GM18511 (cell line): Measurements from ENCODE around the gene IQCC.
A peak's percentile ranks its signal among the peaks of the same experiment; 100 is the strongest.
"Not testable (repeated sequence)": the region's sequence is repeated elsewhere in the genome, so short reads cannot be mapped to it uniquely, and the experiment has no call there.

ENCODE experiments used
- ATAC-seq: cut with Tn5 transposase; IDR thresholded peaks from one replicate; pipeline ENCODE4 v1.9.1; 2021; ENCODE audit warnings: mild to moderate bottlenecking, moderate library complexity; ENCODE audit not compliant: unreplicated experiment

IQCC gene

GRCh38 chr1:32205401-32206370, at the start of gene IQCC:
IQCC (plus strand) TSS chr1:32205671; CDS start chr1:32205682, 11 bp downstream.
- ATAC-seq = no peak

- no peak for ATAC-seq
Measured at GRCh38 chr1:32159189-32159588, 46.3 kb upstream of the IQCC start.

- no peak for ATAC-seq
Measured at GRCh38 chr1:32163405-32163804, 42.1 kb upstream of the IQCC start.

GRCh38 chr1:32165633-32166032, 39.8 kb upstream of the IQCC start:
- not testable (repeated sequence) for ATAC-seq

- ATAC-seq = no peak
Measured at GRCh38 chr1:32170991-32171390, 34.5 kb upstream of the IQCC start.

GRCh38 chr1:32172621-32173245, 32.7 kb upstream of the IQCC start:
- ATAC-seq = no peak

- no peak for ATAC-seq
Measured at GRCh38 chr1:32178380-32179192, 26.9 kb upstream of the IQCC start.

GRCh38 chr1:32179193-32179442, 26.4 kb upstream of the IQCC start:
- ATAC-seq = peak; percentile 2

- ATAC-seq = peak; percentile 88
Measured at GRCh38 chr1:32179443-32180185, 25.9 kb upstream of the IQCC start, which contains the start of gene TXLNA. TXLNA (plus strand) TSS chr1:32179675; CDS start chr1:32180346, 671 bp downstream.

- no peak for ATAC-seq
Measured at GRCh38 chr1:32180186-32181060, 25.0 kb upstream of the IQCC start.

GRCh38 chr1:32181065-32181464, 24.4 kb upstream of the IQCC start:
- ATAC-seq = no peak

- no peak for ATAC-seq
Measured at GRCh38 chr1:32181563-32181962, 23.9 kb upstream of the IQCC start.

GRCh38 chr1:32182060-32182459, 23.4 kb upstream of the IQCC start:
- ATAC-seq = no peak

GRCh38 chr1:32184650-32185049, 20.8 kb upstream of the IQCC start:
- no peak for ATAC-seq

GRCh38 chr1:32186077-32186476, 19.4 kb upstream of the IQCC start:
- ATAC-seq = no peak

GRCh38 chr1:32186491-32186890, 19.0 kb upstream of the IQCC start:
- ATAC-seq = no peak

GRCh38 chr1:32187850-32188249, 17.6 kb upstream of the IQCC start:
- ATAC-seq = no peak

- no peak for ATAC-seq
Measured at GRCh38 chr1:32192220-32192948, 13.1 kb upstream of the IQCC start.

GRCh38 chr1:32194984-32195383, 10.5 kb upstream of the IQCC start:
- no peak for ATAC-seq
